Type B pancreatic cell (in vitro differentiated cells): ENCODE results near the gene HEATR5B. TPM values are rescaled to one million over a fixed set of nuclear protein-coding genes. Genes with fewer than 3 reads are reported as not detected.
"Not testable (repeated sequence)": the region's sequence is repeated elsewhere in the genome, so short reads cannot be mapped to it uniquely, and the experiment has no call there.

Source experiments
- DNase-seq: peaks from one replicate; pipeline ENCODE4 v3.0.0; 2021; ENCODE audit warnings: mixed read lengths; ENCODE audit not compliant: unreplicated experiment; ENCODE audit errors: extremely low spot score
- H3K27ac Mint-ChIP-seq: 2 replicates; pipeline ENCODE4 v1.8.0; 2021; ENCODE audit warnings: mild to moderate bottlenecking, mixed read lengths
- H3K27me3 Mint-ChIP-seq: 2 replicates; pipeline ENCODE4 v1.8.0; 2021; ENCODE audit warnings: mixed read lengths
- H3K36me3 Mint-ChIP-seq: 2 replicates; pipeline ENCODE4 v1.8.0; 2021; ENCODE audit warnings: mixed read lengths
- H3K4me1 Mint-ChIP-seq: one replicate; pipeline ENCODE4 v1.8.0; 2021; ENCODE audit warnings: mixed read lengths; ENCODE audit not compliant: unreplicated experiment
- H3K4me3 Mint-ChIP-seq: 2 replicates; pipeline ENCODE4 v1.8.0; 2021; ENCODE audit warnings: mild to moderate bottlenecking, mixed read lengths
- H3K9me3 Mint-ChIP-seq: 2 replicates; pipeline ENCODE4 v1.8.0; 2021; ENCODE audit warnings: mixed read lengths
- CTCF ChIP-seq: fragments of 200-600 bp; sonication (generic); conservative IDR thresholded peaks from 2 replicates; pipeline ENCODE4 v1.5.0; 2021; ENCODE audit warnings: antibody characterized with exemption, mild to moderate bottlenecking
- total RNA-seq: library from RNA; stranded (reverse); gene quantifications from 2 replicates; pipeline ENCODE4 v1.2.1, GENCODE V29; 2021; ENCODE audit warnings: low replicate concordance

The HEATR5B gene
- total RNA-seq, 1 donor from 2014 or later, result 18.9 TPM

- H3K27me3 Mint-ChIP-seq, result no peaks in the 10 kb centered on the region
- H3K4me1 Mint-ChIP-seq, result no peaks in the 10 kb centered on the region
- H3K27ac Mint-ChIP-seq, result no peak overlapping the region
- TF ChIP-seq CTCF, result no peak
- H3K9me3 Mint-ChIP-seq, result no peaks in the 10 kb centered on the region
- peaks cover 7% of the 10 kb centered on the region for H3K36me3 Mint-ChIP-seq
- DNase-seq, result no peak
- H3K4me3 Mint-ChIP-seq, result no peak overlapping the region
Measured at GRCh38 chr2:36981911-36982310, 102.3 kb downstream of the HEATR5B start.

GRCh38 chr2:36979007-36979406 is 105.2 kb downstream of the HEATR5B start:
- not testable (repeated sequence) for H3K27ac Mint-ChIP-seq, H3K4me1 Mint-ChIP-seq, H3K4me3 Mint-ChIP-seq, H3K27me3 Mint-ChIP-seq, H3K36me3 Mint-ChIP-seq, DNase-seq, H3K9me3 Mint-ChIP-seq

DNA sequence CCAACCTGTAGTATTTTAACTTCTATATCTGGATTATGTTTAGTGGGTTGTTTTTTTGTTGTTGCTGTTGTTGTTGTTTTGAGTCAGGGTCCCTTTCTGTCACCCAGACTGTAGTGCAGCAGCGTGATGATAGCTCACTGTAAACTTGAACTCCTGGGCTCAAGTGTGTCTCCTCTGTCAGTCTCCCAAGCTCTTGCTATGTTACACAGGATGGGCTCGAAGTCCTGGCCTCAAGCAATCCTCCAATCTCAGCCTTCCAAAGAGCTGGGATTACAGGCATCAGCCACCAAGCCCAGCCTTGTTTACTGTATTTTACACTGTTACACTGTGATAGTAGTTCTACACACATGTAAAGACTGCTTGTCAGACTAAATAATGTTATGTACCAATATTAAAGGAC is 108.1 kb downstream of the HEATR5B start:
- H3K4me1 Mint-ChIP-seq, result no peaks in the 10 kb centered on the region
- TF ChIP-seq CTCF, result no peak
- DNase-seq, result no peak
- H3K36me3 Mint-ChIP-seq, result peaks cover 7% of the 10 kb centered on the region
- no peak overlapping the region for H3K27ac Mint-ChIP-seq
- no peak overlapping the region for H3K4me3 Mint-ChIP-seq
- H3K27me3 Mint-ChIP-seq, result no peaks in the 10 kb centered on the region
- H3K9me3 Mint-ChIP-seq, result no peaks in the 10 kb centered on the region

DNA sequence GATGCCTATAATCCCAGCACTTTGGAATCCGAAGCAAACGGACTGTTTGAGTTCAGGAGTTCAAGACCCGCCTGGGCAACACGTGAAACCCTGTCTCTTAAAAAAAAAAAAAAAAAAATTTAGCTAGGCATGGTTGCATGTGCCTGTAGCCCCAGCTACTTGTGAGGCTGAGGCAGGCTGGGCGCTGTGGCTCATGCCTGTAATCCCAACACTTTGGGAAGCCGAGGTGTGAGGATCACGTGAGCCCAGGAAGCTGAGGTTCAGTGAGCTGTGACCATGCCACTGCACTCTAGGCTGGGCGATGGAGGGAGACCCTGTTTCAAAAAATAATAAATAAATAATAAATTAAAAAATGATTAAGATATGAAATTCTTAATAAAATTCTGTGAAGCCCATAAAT is 108.9 kb downstream of the HEATR5B start:
- no peak overlapping the region for H3K4me3 Mint-ChIP-seq
- H3K27me3 Mint-ChIP-seq, result no peaks in the 10 kb centered on the region
- no peaks in the 10 kb centered on the region for H3K9me3 Mint-ChIP-seq

DNA sequence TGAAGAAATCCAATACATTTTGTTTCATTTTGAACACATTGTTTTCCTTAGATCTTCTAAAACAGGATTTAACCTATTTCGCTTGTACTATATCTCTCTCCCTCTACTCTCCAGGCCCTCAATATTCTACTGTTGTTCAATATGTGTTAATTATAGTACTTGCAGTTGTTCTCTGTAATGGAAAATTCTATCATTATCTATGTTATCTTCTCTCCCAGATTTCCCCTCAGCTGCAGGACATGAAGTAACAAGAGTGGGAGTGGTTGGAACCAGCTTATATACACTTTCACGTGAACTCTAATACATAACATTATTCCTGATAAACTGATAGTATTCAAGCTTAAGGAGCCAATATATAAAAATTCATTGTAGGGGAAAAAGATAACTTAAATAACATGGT is 110.9 kb downstream of the HEATR5B start:
- no peaks in the 10 kb centered on the region for H3K9me3 Mint-ChIP-seq
- H3K4me1 Mint-ChIP-seq, result no peaks in the 10 kb centered on the region
- DNase-seq, result no peak
- H3K27ac Mint-ChIP-seq, result no peak overlapping the region
- TF ChIP-seq CTCF, result no peak
- no peak overlapping the region for H3K4me3 Mint-ChIP-seq
- peaks cover 4% of the 10 kb centered on the region for H3K36me3 Mint-ChIP-seq
- no peaks in the 10 kb centered on the region for H3K27me3 Mint-ChIP-seq

More for the DNA sequence above, 108.9 kb downstream of the HEATR5B start:
- peaks cover 7% of the 10 kb centered on the region for H3K36me3 Mint-ChIP-seq
- no peak for DNase-seq
- no peak for TF ChIP-seq CTCF
- H3K27ac Mint-ChIP-seq, result no peak overlapping the region
- no peaks in the 10 kb centered on the region for H3K4me1 Mint-ChIP-seq

GRCh38 chr2:36971990-36972389 is 112.2 kb downstream of the HEATR5B start:
- H3K27ac Mint-ChIP-seq, result no peak overlapping the region
- H3K4me3 Mint-ChIP-seq, result no peak overlapping the region

More at GRCh38 chr2:36971990-36972389, 112.2 kb downstream of the HEATR5B start:
- TF ChIP-seq CTCF, result no peak
- Mint-ChIP-seq H3K27me3 (peaks cover 1% of the 10 kb centered on the region), H3K9me3 (no peaks in the 10 kb centered on the region), H3K36me3 (no peaks in the 10 kb centered on the region), H3K4me1 (peaks cover 6% of the 10 kb centered on the region)
- DNase-seq, result no peak
